Renal pelvis (tissue), 4 donors: ENCODE measurements around the gene UBAC1. TPM values are rescaled to one million over a fixed set of nuclear protein-coding genes. Genes with fewer than 3 reads are reported as not detected.

Experiments
- DNase-seq: peaks from one replicate; pipeline ENCODE4 v3.0.0-alpha.2; 2013
- polyA plus RNA-seq, 3 donors: library from polyadenylated mRNA; unstranded; fragments of 120-200 nt; gene quantifications; one replicate each; pipeline ENCODE4 v1.2.1, GENCODE V29; 2013; ENCODE audit not compliant: insufficient read length in 3 of 3

The UBAC1 gene
- polyA plus RNA-seq, 3 donors: 32.7 to 38.1 (median 32.8) TPM

DNA sequence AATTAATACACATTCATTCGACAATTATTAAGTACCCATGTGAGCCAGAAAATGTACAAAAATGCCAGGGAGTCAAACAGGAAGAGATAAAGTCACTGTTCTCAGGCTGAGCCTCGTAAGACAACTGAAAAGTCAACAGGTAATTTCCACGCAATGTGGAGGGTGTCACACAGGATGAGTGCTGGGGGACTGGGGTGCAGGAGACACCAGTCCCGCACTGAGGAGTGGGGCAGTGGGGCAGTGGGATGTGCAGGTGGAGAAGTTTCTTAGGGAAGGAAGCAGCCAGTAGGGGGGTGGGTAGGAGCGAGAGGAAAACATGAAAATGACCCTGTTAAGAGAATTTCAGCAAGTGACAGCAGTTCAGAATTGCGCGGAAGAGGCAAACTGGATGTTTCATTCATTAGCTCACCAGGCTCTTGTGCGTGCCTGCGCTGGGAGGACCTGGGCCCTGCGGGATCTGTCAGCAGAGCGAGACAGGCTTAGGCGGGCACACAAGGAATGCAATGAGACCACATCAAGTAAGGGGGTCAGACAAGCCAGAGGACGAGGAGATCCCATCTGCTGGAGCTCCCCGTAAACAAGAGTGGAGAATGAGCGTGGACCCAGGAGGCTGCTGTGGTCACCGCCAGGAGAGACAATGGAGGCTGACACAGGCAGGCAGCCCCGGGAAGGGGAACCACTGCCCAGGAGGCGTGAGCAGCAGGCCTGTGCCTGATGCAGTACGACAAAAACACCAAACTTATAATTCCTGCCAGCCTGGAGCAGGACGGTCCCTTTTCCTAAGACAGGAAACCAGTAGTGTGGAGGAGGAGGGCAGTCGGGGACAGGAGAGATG lies 74.8 kb downstream of the UBAC1 start:
- DNase-seq: no peak

DNA sequence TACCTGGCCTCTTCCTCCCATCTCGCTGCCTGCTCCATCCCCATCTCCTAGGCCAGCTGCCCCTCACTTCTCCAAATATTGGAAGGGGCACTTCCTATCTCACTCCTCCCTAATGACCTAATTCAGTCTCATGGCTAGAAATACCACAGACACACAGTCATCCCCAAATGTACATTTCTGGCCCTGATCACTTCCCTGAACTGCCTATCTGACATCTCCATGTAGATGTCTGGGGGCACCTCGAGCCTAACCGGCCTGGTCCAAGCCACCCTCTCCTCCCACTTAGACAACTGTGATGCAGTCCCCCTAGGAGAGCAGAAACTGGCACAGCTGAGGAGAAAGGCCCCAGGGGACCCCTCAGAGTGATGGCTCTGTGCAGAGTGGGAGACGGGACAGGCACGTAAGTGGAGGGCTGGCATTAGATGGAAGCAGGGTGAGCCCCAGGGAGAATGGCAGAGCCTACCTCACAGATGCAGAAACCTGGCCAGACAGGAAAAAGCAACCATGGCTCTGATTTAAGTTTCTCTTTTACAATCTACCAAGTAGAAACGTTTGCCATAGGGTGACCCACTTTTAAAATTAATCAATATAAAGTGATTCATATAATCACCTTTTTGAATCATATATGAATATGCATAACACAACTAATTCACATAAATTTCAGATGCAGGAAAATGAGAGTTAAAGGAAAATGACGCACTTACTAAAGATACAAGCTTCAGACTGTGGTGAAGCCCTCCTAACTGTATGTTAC lies 75.9 kb downstream of the UBAC1 start:
- no peak for DNase-seq

GRCh38 chr9:135884328-135885035 lies 76.7 kb downstream of the UBAC1 start:
- DNase-seq: no peak

- DNase-seq: no peak
Measured at GRCh38 chr9:135883410-135884089, 77.6 kb downstream of the UBAC1 start.

Other genes starting within 250 kb of the UBAC1 start
- gene CAMSAP1, start 53.8 kb downstream of the UBAC1 start, polyA plus RNA-seq: 10 to 100 TPM; 22.0 to 29.0 (median 26.0) TPM
- 1 to 10 TPM; 8.7 to 9.3 (median 9.1) TPM for gene NACC2, start 133.9 kb upstream of the UBAC1 start, polyA plus RNA-seq
- 10 to 100 TPM; 19.9 to 24.5 (median 23.2) TPM for gene TMEM250, start 157.5 kb upstream of the UBAC1 start, polyA plus RNA-seq
- gene LHX3, start 243.8 kb upstream of the UBAC1 start, polyA plus RNA-seq: not detected